Lower leg skin (tissue), 4 donors: ENCODE measurements around the gene FUNDC2. TPM values are rescaled to one million over a fixed set of nuclear protein-coding genes. Genes with fewer than 3 reads are reported as not detected.

ENCODE experiments used
- DNase-seq, 2 donors: peaks; one replicate each; pipeline ENCODE4 v3.0.0-alpha.2; 2019; ENCODE audit warnings: low spot score in 2 of 2
- H3K4me3 ChIP-seq: fragments of 200-600 bp; sonication (generic); 2 replicates; pipeline ENCODE4 v1.5.1; 2017; ENCODE audit warnings: mild to moderate bottlenecking, low read depth; ENCODE audit not compliant: poor library complexity, severe bottlenecking
- POLR2A ChIP-seq, 2 donors: fragments of 450-650 bp; IDR thresholded peaks; one replicate each; pipeline ENCODE4 v1.6.1; 2016 to 2017; ENCODE audit warnings: antibody characterized with exemption in 2 of 2, mild to moderate bottlenecking in 1 of 2, moderate library complexity in 1 of 2
- WGBS, 2 donors: methylation state at CpG; one replicate each; pipeline ENCODE4 v1.1.5; 2018; 5-methylcytosine and 5-hydroxymethylcytosine counted together
- intact Hi-C: fragments of 100-400 bp; cut with DNase I; formaldehyde crosslinking; loops from one replicate; pipeline ENCODE4 v1.15.0; 2023; ENCODE audit warnings: low total_unique reads
- total RNA-seq, 4 donors: library from RNA; depleted of rRNA; stranded (reverse); fragments of >200 nt; gene quantifications; one replicate each; pipeline ENCODE4 v1.1.0, GENCODE V29; 2016
- TF ChIP-seq, protein P1 (sequence below), 3 donors: fragments of 450-650 bp; IDR thresholded peaks; one replicate each; pipeline ENCODE4 v1.5.1; 2016; ENCODE audit warnings: antibody characterized with exemption in 3 of 3, mild to moderate bottlenecking in 3 of 3, moderate library complexity in 2 of 3

Gene FUNDC2
- total RNA-seq, 4 donors from 2014 or later: 21.1 to 35.8 (median 27.3) TPM

DNA sequence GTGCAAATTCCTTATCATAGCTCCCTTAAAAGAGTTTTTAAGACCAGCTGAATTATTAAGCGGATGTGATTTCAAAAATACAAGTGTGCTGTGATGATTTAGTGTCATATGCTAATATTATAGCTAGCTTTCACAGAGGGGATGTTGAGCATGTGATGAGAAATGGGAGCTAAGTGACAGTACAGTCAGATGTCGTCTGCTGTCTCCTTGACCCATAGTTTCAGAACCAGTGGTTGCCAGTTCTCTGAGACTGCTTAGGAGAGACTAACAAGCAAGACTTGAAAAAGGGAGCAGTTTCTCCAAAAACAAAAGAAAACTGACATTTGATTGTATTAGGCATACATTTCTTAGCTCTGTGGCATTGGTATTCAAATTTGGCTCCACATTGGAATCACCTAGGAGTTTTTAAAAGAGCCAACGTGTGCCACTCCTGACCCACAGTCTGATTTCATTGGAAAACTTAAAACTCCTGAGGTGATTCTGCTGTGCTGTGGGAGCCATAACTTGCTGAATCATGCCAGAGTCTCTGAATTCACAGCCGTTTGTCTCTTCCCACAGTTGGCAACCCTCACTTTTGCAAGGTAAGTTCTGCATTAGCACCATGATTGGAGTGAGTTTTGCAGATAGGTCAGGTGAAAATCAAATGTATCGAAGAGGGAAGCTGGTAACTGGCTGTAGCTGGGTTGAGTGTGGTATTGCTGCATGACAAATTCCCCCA, 20.3 kb downstream of the FUNDC2 start:
- intact Hi-C loops: loop anchor here (5.0 kb wide), 1 partner anchor 180 kb away; no protein-coding TSS in a partner anchor
- no peak for DNase-seq
- WGBS, 2 donors: 64 to 80% methylated on average over 5 of the region's 5 CpGs
- no peak for TF ChIP-seq POLR2A (IDR thresholded peaks at IDR 0.05)
- TF ChIP-seq, protein P1, sequence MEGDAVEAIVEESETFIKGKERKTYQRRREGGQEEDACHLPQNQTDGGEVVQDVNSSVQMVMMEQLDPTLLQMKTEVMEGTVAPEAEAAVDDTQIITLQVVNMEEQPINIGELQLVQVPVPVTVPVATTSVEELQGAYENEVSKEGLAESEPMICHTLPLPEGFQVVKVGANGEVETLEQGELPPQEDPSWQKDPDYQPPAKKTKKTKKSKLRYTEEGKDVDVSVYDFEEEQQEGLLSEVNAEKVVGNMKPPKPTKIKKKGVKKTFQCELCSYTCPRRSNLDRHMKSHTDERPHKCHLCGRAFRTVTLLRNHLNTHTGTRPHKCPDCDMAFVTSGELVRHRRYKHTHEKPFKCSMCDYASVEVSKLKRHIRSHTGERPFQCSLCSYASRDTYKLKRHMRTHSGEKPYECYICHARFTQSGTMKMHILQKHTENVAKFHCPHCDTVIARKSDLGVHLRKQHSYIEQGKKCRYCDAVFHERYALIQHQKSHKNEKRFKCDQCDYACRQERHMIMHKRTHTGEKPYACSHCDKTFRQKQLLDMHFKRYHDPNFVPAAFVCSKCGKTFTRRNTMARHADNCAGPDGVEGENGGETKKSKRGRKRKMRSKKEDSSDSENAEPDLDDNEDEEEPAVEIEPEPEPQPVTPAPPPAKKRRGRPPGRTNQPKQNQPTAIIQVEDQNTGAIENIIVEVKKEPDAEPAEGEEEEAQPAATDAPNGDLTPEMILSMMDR (IDR thresholded peaks at IDR 0.05): no peak
- H3K4me3 ChIP-seq: no peak overlapping the region

DNA sequence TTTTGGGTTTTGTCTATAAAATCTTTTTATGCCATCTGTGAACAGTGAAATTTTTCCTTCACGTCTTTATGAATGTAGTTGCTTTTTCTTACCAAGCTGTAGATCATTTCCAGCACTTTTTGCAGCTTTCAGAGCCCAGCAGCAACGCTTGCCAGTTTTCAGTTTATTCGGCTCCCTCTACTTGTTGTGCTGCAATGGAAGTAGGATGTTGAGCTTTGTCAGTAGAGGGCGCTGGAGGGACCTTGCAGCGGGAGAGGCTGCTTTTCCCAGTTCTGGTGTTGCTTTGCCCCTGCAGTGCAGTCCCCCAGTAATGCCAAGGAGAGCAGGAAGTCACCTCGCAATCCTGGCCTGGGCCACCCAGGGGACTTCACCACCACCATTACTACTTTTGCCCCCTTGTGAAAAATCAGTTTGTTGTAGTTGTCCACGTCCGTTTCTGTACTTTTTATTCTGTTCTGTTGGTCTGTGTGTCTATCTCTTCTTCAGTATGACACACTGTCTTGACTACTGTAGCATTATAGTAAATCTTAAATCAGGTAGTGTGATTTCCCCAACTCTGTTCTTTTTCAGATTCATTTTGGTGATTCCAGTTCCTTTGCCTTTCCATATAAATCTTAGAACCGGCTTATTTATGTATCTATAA, 22.5 kb downstream of the FUNDC2 start:
- TF ChIP-seq, protein P1 (IDR thresholded peaks at IDR 0.05): no peak
- no peak for TF ChIP-seq POLR2A (IDR thresholded peaks at IDR 0.05)
- DNase-seq: no peak
- WGBS, 2 donors: 44 to 56% methylated on average over 9 of the region's 9 CpGs
- H3K4me3 ChIP-seq: no peak overlapping the region
- intact Hi-C loops: loop anchor here (5.0 kb wide), 1 partner anchor 182 kb away; no protein-coding TSS in a partner anchor

DNA sequence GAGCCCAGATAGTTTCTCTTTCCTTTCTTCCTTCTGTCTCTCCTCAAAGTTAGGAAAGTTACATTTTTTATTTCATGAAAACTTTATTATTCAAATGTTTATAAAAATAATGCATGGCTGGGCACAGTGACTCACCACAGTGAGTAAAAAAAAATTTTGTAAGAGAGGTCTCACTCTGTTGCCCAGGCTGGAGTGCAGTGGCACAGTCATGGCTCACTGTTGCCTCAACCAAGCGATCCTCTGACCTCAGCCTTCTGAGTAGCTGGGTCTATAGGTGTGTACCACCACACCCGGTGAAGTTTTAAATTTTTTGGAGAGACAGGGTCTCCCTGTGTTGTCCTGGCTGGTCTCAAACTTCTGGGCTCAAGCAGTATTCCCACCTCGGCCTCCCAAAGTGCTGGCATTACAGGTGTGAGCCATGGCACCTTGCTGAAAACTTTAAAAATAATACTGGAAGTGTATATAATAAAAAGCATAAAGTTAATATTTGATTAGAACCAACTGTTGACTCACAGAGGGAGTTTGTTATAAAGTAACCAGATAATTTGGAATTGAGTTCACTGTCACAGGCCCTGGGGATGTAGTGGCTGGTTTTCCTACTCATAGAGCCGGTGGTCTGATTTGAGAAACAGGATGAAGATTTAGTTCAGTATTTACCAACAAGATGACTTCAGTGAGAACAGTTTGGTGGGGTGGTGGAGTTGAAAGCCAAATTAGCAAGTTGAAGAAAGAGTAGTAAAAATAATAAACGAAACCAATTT, 26.3 kb downstream of the FUNDC2 start:
- no peak overlapping the region for H3K4me3 ChIP-seq
- intact Hi-C loops: no loop called here
- DNase-seq: no peak
- no peak for TF ChIP-seq POLR2A (IDR thresholded peaks at IDR 0.05)
- TF ChIP-seq, protein P1 (IDR thresholded peaks at IDR 0.05): no peak
- 77 to 95% methylated on average over 5 of the region's 5 CpGs for WGBS, 2 donors

DNA sequence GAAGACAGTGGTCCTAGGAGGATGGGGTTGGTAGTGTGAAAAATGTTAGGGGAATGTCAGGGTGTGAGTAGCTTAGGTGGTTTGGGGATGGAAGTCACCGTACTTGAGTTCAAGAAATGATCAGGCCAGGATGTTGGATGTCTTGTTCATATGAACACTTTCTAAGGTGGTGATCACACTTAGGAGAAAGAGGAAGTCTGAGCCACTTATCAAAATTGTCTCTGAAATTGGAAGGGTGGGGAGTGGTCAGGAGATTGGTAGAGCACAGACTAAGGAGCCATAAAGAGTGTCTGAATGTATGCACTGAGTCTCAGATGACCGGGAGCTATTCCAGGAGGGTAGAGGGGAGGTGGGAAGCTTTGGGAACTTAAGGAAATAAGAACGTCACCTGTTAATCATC, 27.0 kb downstream of the FUNDC2 start:
- intact Hi-C loops: no loop called here
- 66 to 76% methylated on average over 3 of the region's 3 CpGs for WGBS, 2 donors
- no peak overlapping the region for H3K4me3 ChIP-seq
- TF ChIP-seq, protein P1 (IDR thresholded peaks at IDR 0.05): no peak
- no peak for TF ChIP-seq POLR2A (IDR thresholded peaks at IDR 0.05)
- no peak for DNase-seq

DNA sequence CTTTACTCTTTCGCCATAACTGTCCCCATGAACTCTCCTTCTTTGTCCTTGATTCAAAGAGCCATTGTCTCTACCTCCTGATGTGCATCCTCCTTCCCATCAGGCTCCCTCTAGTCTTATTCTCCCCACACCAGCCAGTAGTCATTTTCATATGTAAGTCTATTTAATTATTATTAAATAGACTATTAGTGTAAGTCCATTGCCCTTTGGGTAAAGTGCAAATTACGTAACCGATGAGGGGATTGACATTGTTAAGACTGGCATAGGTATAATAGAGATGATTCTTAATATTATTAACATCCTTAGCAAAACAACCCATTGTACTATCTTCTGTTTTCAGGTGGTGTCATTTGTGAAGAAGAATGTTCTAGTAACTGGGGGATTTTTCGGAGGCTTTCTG, 27.6 kb downstream of the FUNDC2 start:
- 81 to 83% methylated on average over 4 of the region's 4 CpGs for WGBS, 2 donors
- no peak for DNase-seq
- no peak for TF ChIP-seq POLR2A (IDR thresholded peaks at IDR 0.05)
- TF ChIP-seq, protein P1 (IDR thresholded peaks at IDR 0.05): no peak
- intact Hi-C loops: no loop called here
- no peak overlapping the region for H3K4me3 ChIP-seq
